ENCODE results near the gene PCYT1A. TPM values are rescaled to one million over a fixed set of nuclear protein-coding genes. Genes with fewer than 3 reads are reported as not detected.
A peak's percentile ranks its signal among the peaks of the same experiment; 100 is the strongest.

PCYT1A gene
- total and polyA plus RNA-seq, 2 of the 13 experiments (the other 11 are each of a cell fraction or from before 2014, with no cell fraction given): 26.4 to 45.3 TPM

DNA sequence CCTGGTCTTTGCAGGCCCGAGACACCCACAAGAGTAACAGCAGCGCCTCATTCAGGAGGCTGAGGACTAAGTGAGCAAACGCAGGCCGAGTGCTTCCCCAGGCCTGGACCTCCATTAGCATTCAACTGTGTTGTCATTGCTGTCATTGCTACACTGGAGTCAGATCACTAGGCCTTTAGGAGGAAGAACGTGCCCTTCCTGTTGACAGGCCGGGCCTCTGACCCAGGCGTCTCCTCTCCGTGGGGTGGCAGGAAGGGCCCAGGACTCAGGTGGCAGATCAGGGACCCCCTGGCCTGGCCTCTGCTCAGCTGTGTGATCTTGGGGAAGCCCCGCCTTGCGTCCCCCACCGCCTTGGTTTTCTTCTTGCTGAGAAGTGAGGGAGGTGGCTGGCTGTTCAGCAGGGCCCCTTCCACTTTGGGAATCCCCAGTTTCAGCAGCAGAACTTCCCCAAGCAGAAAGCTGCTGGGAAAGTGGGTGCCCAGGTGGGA, 95.4 kb downstream of the PCYT1A start (continued):
- TF ChIP-seq, protein P1, sequence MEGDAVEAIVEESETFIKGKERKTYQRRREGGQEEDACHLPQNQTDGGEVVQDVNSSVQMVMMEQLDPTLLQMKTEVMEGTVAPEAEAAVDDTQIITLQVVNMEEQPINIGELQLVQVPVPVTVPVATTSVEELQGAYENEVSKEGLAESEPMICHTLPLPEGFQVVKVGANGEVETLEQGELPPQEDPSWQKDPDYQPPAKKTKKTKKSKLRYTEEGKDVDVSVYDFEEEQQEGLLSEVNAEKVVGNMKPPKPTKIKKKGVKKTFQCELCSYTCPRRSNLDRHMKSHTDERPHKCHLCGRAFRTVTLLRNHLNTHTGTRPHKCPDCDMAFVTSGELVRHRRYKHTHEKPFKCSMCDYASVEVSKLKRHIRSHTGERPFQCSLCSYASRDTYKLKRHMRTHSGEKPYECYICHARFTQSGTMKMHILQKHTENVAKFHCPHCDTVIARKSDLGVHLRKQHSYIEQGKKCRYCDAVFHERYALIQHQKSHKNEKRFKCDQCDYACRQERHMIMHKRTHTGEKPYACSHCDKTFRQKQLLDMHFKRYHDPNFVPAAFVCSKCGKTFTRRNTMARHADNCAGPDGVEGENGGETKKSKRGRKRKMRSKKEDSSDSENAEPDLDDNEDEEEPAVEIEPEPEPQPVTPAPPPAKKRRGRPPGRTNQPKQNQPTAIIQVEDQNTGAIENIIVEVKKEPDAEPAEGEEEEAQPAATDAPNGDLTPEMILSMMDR (CRISPR knock-in tag; IDR thresholded peaks at IDR 0.05): peak; percentile 63
- peak; percentile 34; the same call in 1 of the 2 replicates for TF ChIP-seq MED1 (CRISPR knock-in tag; IDR thresholded peaks at IDR 0.05)
- TF ChIP-seq KDM6A (CRISPR knock-in tag; IDR thresholded peaks at IDR 0.05; ENCODE audit: low read depth): no peak
- TF ChIP-seq, protein P2, sequence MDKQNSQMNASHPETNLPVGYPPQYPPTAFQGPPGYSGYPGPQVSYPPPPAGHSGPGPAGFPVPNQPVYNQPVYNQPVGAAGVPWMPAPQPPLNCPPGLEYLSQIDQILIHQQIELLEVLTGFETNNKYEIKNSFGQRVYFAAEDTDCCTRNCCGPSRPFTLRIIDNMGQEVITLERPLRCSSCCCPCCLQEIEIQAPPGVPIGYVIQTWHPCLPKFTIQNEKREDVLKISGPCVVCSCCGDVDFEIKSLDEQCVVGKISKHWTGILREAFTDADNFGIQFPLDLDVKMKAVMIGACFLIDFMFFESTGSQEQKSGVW (CRISPR knock-in tag; IDR thresholded peaks at IDR 0.05; ENCODE audit: borderline replicate concordance): no peak
- TF ChIP-seq HHEX (CRISPR knock-in tag; IDR thresholded peaks at IDR 0.05): no peak
- TF ChIP-seq BCL6 (CRISPR knock-in tag; IDR thresholded peaks at IDR 0.05): no peak
- TF ChIP-seq RXRA (CRISPR knock-in tag; IDR thresholded peaks at IDR 0.05): no peak
- TF ChIP-seq ZNF234 (CRISPR knock-in tag; conservative IDR thresholded peaks at IDR 0.05): no peak
- TF ChIP-seq MED13 (CRISPR knock-in tag; IDR thresholded peaks at IDR 0.05): no peak
- no peak for TF ChIP-seq ZNF335 (CRISPR knock-in tag; IDR thresholded peaks at IDR 0.05)
- TF ChIP-seq, protein P3, sequence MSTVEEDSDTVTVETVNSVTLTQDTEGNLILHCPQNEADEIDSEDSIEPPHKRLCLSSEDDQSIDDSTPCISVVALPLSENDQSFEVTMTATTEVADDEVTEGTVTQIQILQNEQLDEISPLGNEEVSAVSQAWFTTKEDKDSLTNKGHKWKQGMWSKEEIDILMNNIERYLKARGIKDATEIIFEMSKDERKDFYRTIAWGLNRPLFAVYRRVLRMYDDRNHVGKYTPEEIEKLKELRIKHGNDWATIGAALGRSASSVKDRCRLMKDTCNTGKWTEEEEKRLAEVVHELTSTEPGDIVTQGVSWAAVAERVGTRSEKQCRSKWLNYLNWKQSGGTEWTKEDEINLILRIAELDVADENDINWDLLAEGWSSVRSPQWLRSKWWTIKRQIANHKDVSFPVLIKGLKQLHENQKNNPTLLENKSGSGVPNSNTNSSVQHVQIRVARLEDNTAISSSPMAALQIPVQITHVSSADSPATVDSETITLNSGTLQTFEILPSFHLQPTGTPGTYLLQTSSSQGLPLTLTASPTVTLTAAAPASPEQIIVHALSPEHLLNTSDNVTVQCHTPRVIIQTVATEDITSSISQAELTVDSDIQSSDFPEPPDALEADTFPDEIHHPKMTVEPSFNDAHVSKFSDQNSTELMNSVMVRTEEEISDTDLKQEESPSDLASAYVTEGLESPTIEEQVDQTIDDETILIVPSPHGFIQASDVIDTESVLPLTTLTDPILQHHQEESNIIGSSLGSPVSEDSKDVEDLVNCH (CRISPR knock-in tag; IDR thresholded peaks at IDR 0.05): no peak
- no peak for TF ChIP-seq YY1 (IDR thresholded peaks at IDR 0.05; ENCODE audit: insufficient read depth, insufficient replicate concordance, low read depth, low read length)
- TF ChIP-seq YEATS4 (CRISPR knock-in tag; IDR thresholded peaks at IDR 0.05; ENCODE audit: borderline replicate concordance): 0 out of 2 replicates have a peak, but pooled peaks have one; percentile 36
- no peak for TF ChIP-seq ERF (CRISPR knock-in tag; IDR thresholded peaks at IDR 0.05)
- TF ChIP-seq ELF3 (CRISPR knock-in tag; IDR thresholded peaks at IDR 0.05): no peak
- no peak for TF ChIP-seq ZNF510 (CRISPR knock-in tag; IDR thresholded peaks at IDR 0.05; ENCODE audit: low read depth)
- no peak for TF ChIP-seq SRY (CRISPR knock-in tag; IDR thresholded peaks at IDR 0.05)
- no peak for TF ChIP-seq NR2F2 (IDR thresholded peaks at IDR 0.05; ENCODE audit: borderline replicate concordance, low read depth)
- no peak for TF ChIP-seq ATF7 (IDR thresholded peaks at IDR 0.05)
- no peak for TF ChIP-seq ATF7 (CRISPR knock-in tag; IDR thresholded peaks at IDR 0.05)
- TF ChIP-seq KDM5A (IDR thresholded peaks at IDR 0.05; ENCODE audit: borderline replicate concordance, low read length): no peak
- TF ChIP-seq, protein P4, sequence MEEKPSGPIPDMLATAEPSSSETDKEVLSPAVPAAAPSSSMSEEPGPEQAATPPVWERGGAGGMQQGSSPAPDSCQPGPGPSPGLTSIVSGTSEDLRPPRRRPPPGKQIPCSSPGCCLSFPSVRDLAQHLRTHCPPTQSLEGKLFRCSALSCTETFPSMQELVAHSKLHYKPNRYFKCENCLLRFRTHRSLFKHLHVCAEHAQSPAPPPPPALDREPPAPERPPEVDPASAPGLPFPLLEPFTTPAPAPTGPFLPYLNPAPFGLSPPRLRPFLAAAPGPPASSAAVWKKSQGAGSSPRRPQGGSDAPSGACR (CRISPR knock-in tag; IDR thresholded peaks at IDR 0.05): no peak
- TF ChIP-seq KMT2A (CRISPR knock-in tag; IDR thresholded peaks at IDR 0.05): no peak
- TF ChIP-seq, protein P5, sequence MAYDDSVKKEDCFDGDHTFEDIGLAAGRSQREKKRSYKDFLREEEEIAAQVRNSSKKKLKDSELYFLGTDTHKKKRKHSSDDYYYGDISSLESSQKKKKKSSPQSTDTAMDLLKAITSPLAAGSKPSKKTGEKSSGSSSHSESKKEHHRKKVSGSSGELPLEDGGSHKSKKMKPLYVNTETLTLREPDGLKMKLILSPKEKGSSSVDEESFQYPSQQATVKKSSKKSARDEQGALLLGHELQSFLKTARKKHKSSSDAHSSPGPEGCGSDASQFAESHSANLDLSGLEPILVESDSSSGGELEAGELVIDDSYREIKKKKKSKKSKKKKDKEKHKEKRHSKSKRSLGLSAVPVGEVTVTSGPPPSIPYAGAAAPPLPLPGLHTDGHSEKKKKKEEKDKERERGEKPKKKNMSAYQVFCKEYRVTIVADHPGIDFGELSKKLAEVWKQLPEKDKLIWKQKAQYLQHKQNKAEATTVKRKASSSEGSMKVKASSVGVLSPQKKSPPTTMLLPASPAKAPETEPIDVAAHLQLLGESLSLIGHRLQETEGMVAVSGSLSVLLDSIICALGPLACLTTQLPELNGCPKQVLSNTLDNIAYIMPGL (CRISPR knock-in tag; IDR thresholded peaks at IDR 0.05; ENCODE audit: borderline replicate concordance in 1 of 2, low read depth in 1 of 2): peak in 1 of 2 experiments; percentile 27; a peak in 1 of 4 replicates
